Nephron progenitor cell (in vitro differentiated cells): ENCODE data around the gene ACSL1.

Experiments
- DNase-seq: peaks from one replicate; pipeline ENCODE4 v3.0.0; 2021
- H3K27ac Mint-ChIP-seq: 2 replicates; pipeline ENCODE4 v1.8.0; 2021; ENCODE audit warnings: mild to moderate bottlenecking, moderate library complexity, mixed read lengths
- H3K27me3 Mint-ChIP-seq: 2 replicates; pipeline ENCODE4 v1.8.0; 2021; ENCODE audit warnings: mild to moderate bottlenecking, low read depth, mixed read lengths; ENCODE audit not compliant: poor library complexity
- H3K36me3 Mint-ChIP-seq: 2 replicates; pipeline ENCODE4 v1.8.0; 2021; ENCODE audit warnings: low read depth, mixed read lengths
- H3K4me1 Mint-ChIP-seq: 2 replicates; pipeline ENCODE4 v1.8.0; 2021; ENCODE audit warnings: mixed read lengths
- H3K4me3 Mint-ChIP-seq: 2 replicates; pipeline ENCODE4 v1.8.0; 2021; ENCODE audit warnings: mild to moderate bottlenecking, moderate library complexity, mixed read lengths
- H3K9me3 Mint-ChIP-seq: 2 replicates; pipeline ENCODE4 v1.8.0; 2021; ENCODE audit warnings: mild to moderate bottlenecking, moderate library complexity, mixed read lengths
- CTCF ChIP-seq: fragments of 200-600 bp; sonication (generic); IDR thresholded peaks from 2 replicates; pipeline ENCODE4 v1.5.0; 2021; ENCODE audit warnings: antibody characterized with exemption

Gene ACSL1

GRCh38 chr4:184836613-184837012, 10.8 kb upstream of the ACSL1 start:
- H3K9me3 Mint-ChIP-seq = no peaks in the 10 kb centered on the region
- H3K27ac Mint-ChIP-seq = no peak overlapping the region
- no peaks in the 10 kb centered on the region for H3K36me3 Mint-ChIP-seq
- H3K27me3 Mint-ChIP-seq = peaks cover 4% of the 10 kb centered on the region
- H3K4me1 Mint-ChIP-seq = peaks cover 7% of the 10 kb centered on the region
- H3K4me3 Mint-ChIP-seq = no peak overlapping the region
- TF ChIP-seq CTCF = no peak
- no peak for DNase-seq

- H3K27me3 Mint-ChIP-seq = peaks cover 10% of the 10 kb centered on the region
- DNase-seq = no peak
- no peak for TF ChIP-seq CTCF
Measured at GRCh38 chr4:184833046-184833838, 7.5 kb upstream of the ACSL1 start.

GRCh38 chr4:184831153-184831552, 5.4 kb upstream of the ACSL1 start:
- Mint-ChIP-seq H3K27me3 (peaks cover 31% of the 10 kb centered on the region), H3K4me1 (no peaks in the 10 kb centered on the region), H3K27ac (no peak overlapping the region), H3K4me3 (no peak overlapping the region), H3K9me3 (peaks cover 4% of the 10 kb centered on the region), H3K36me3 (no peaks in the 10 kb centered on the region)
- no peak for DNase-seq
- TF ChIP-seq CTCF = no peak

More at GRCh38 chr4:184833046-184833838, 7.5 kb upstream of the ACSL1 start:
- no peak overlapping the region for H3K27ac Mint-ChIP-seq
- H3K36me3 Mint-ChIP-seq = no peaks in the 10 kb centered on the region
- peaks cover under 1% of the 10 kb centered on the region for H3K4me1 Mint-ChIP-seq
- peaks cover under 1% of the 10 kb centered on the region for H3K9me3 Mint-ChIP-seq
- no peak overlapping the region for H3K4me3 Mint-ChIP-seq

GRCh38 chr4:184826691-184827270, 1.0 kb upstream of the ACSL1 start:
- peaks cover 4% of the 10 kb centered on the region for H3K9me3 Mint-ChIP-seq
- H3K27me3 Mint-ChIP-seq = peaks cover 66% of the 10 kb centered on the region
- DNase-seq = no peak
- no peak for TF ChIP-seq CTCF
- peak overlapping the region; percentile 84 for H3K4me3 Mint-ChIP-seq
- no peak overlapping the region for H3K27ac Mint-ChIP-seq
- H3K4me1 Mint-ChIP-seq = peaks cover 15% of the 10 kb centered on the region
- no peaks in the 10 kb centered on the region for H3K36me3 Mint-ChIP-seq

- DNase-seq = peak; percentile 59
- TF ChIP-seq CTCF = no peak
- Mint-ChIP-seq H3K27me3 (peaks cover 66% of the 10 kb centered on the region), H3K4me3 (peak overlapping the region; percentile 83), H3K9me3 (peaks cover 4% of the 10 kb centered on the region), H3K36me3 (no peaks in the 10 kb centered on the region), H3K27ac (no peak overlapping the region), H3K4me1 (peaks cover 15% of the 10 kb centered on the region)
Measured at GRCh38 chr4:184825141-184825895, 450 bp downstream of the ACSL1 start.
